GM18511 (cell line): Measurements from ENCODE around the gene MID2.
"Not testable (repeated sequence)": the region's sequence is repeated elsewhere in the genome, so short reads cannot be mapped to it uniquely, and the experiment has no call there.

Source experiments
- ATAC-seq: cut with Tn5 transposase; IDR thresholded peaks from one replicate; pipeline ENCODE4 v1.9.1; 2021; ENCODE audit warnings: mild to moderate bottlenecking, moderate library complexity; ENCODE audit not compliant: unreplicated experiment

MID2 gene

DNA sequence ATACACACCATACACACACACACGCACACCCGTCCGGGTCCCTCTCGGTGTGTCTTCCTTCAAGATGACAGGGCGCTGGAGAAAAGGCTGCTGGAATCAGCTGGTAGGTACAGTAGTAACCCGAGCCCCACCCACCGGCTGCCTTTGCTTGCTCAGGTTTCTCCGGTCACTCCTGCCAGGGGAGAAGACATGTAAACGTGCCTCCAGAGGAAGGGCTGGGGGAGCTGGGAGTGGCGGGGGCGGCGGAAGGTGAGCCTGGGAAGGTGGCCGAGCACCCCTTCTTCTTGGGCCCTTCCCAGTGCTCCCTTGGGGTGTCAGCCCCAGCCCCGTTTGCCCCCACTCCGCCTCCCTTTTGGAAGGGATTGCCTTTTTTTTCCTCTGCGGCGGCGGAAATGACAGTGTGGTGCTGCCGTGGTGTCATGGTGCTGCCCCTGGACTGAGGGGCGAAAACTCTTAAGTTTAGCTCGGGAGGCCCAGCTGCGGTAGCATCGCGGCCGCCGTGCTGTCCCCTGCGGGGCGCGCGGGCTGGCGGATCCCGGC lies at the start of gene MID2:
TSS of gene MID2 (plus strand) at position 169 of the 540 bp plus-strand sequence. CDS start 561 bp downstream, outside the sequence.
- peak; percentile 59 for ATAC-seq

GRCh38 chrX:107776649-107777535 lies 48.8 kb upstream of the MID2 start:
- peak; percentile 78 for ATAC-seq

GRCh38 chrX:107777536-107777832 lies 48.2 kb upstream of the MID2 start, which contains the start of gene NCBP2L:
NCBP2L (plus strand) TSS chrX:107777733; CDS start chrX:107794221, 16,488 bp downstream.
- no peak for ATAC-seq

DNA sequence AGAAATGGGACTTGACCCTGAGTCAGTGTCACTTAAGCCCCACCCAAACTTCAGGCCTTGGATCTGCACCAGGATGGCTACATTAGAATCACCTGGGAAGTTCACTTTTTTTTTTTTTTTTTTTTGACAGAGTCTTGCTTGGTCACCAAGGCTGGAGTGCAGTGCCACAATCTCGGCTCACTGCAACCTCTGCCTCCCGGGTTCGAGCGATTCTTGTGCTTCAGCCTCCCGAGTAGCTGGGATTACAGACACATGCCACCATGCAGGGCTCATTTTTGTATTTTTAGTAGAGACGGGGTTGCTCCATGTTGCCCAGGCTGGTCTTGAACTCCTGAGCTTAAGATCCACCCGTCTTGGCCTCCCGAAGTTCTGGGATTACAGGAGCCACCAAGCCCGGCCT lies 45.1 kb upstream of the MID2 start:
- ATAC-seq, result no peak

GRCh38 chrX:107787827-107788226 lies 37.8 kb upstream of the MID2 start:
- no peak for ATAC-seq

DNA sequence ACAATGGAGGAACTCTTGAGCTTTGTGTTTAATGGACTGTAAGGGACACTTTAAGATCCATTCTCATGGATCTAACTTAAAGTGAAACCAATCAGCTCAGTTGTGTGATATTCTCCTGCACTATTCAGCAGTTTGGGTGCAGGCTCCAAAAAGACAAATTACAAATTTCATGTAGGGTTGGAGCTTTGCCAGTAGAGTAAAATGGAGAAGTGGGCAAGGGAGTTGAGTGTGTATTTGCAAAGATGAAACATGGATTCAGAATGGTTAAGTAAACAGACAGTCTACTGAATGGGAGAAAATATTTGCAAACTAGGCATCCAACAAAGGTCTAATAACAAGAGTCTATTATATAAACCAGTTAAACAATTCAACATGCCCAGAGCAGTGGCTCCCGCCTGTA lies 21.2 kb upstream of the MID2 start:
- no peak for ATAC-seq

- no peak for ATAC-seq
Observed at GRCh38 chrX:107805179-107805578, 20.5 kb upstream of the MID2 start.

- ATAC-seq, result not testable (repeated sequence)
Observed at GRCh38 chrX:107810053-107810452, 15.6 kb upstream of the MID2 start.

- no peak for ATAC-seq
Observed at GRCh38 chrX:107818900-107819521, 6.7 kb upstream of the MID2 start.

DNA sequence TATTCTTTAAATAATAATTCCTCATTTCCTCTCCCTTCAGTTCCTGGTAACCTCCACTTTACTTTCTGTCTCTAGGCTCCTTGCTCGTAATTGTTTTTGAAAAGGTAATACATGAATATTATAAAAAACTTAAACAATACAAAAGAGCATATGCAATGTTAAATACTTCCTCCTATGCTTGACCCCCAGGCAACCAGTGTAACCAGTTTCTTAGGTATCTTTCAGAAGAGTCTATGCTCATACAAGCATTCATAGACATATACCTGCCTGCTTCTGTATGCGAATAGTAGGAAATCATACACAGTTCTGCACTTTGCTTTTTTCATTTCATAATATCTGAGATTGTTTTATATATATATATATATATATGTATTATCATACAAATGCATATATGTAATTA lies 2.6 kb upstream of the MID2 start:
- ATAC-seq, result no peak

GRCh38 chrX:107823456-107823855 lies 2.2 kb upstream of the MID2 start:
- ATAC-seq, result no peak

DNA sequence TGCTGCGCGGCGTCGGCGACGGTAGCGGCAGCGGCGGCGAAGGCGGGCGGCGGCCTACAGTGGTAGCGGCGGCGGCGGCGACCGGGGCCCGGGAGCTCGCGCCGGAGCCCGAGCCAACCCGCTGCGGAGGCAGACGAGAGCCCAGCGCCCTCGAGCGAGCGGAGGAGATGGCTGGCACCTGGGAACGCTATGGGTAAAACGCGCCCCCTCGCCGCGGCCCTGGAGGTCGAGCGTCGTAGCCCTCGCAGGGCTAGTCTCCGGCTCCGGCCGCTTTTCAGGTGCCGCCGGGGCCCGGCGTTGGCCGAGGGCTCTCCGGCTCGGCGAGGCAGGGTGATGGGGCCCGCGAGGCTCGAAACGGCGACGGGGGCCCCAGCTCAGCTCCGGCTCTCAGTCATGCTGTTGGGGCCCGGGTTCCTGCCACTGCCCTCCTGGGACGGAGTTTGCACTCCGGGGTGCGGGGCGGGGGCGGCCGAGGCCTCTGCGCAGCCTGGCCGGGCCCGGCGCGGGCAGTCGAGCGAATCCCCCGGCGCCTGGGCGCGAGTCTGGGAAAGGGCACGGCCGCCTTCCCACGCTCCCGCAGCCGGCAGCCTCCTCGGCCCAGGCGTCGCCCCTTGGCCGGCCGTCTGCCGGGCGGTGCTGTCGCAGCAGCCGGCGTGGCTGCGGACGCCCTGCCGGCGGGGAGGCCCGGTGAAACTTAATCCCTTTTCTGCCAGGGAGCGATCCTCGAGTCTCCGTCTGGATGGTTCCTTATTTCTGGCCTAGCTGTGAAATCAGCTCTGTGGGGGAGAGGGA lies 768 bp downstream of the MID2 start:
- peak; percentile 57 for ATAC-seq

DNA sequence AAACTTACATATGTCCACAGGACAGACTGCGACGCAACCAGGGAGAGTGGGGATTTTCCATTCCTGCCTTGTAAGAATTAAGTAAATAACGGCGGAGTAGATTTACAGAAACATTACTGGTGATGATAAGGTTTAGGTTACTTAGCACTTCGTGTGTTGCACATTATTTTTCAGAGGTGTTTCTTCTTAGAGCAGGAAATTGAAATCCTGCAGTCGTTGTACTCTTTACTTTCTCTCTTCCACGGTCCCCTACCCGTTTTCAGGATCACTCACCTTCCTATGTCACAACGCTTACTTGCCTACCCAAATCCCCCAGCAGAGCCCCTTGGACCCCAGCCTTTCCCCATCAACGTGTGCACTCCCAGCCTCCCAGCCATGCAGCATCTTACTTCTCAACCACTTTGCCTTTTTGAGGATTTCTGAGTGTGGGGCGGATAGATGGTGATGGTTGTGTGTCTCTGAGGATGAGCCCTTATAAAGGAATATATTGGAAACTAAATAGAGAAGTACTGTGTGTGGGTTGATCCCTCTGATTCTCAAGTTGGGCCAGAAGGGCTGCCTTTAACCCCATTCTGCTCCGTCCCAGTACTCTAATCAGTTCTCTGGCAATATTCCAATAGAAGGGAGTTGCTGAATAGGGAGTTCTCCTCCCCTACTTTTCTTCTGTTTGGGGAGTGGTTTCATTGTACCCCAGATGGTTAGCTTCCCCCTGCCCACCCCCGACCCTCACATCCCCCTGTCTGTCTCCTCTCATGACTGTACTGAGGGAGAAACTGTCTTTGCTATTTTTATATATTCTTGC lies 1.6 kb downstream of the MID2 start:
- ATAC-seq, result no peak

DNA sequence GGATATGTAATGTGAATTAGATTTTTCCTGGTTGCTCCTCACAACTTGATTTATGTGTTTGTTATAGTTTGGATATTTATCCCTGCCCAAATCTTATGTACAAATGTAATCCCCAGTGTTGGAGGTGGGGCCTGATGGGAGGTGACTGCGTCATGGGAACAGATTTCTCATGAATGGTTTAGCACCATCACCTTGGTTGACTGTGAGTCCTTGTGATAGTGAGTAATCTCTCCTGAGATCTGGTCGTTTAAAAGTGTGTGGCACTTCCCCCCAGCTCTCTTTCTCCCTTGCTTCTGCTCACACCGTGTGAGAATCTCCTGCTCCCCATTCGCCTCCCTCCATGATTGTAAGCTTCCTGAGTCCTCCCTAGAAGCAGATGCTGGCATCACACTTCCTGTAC lies 2.2 kb downstream of the MID2 start:
- ATAC-seq, result no peak

- no peak for ATAC-seq
Observed at GRCh38 chrX:107829878-107830277, 4.2 kb downstream of the MID2 start.

DNA sequence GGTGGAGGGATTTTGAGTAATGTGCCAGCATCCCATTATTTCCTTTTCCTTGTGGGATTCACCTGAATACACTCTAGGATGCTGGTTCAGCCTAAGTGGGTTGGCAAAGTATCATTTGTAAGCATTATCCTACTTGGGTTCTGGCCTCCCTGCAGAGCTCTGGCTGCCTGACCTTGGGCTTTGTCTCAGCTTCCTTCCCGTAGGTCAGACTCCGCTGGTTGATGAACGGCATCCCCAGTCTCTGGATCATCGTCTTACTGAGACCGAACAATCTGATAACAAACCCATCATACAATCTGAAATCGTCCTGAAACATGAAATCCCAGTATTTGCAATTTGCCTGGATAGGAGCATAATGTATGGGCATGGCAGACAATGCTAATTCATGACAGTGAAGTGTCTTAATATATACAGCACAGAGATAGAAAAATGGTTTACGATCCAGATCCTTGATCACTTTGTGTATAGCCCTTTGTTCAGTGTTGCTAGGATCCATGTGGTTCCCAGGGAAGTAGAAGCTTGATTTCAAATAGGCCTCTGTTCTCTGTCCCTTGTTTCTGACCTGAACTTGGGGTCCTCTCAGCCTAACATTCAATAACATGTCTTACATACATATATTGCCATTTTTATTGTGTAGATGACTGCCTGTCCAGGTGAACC lies 5.5 kb downstream of the MID2 start:
- no peak for ATAC-seq

DNA sequence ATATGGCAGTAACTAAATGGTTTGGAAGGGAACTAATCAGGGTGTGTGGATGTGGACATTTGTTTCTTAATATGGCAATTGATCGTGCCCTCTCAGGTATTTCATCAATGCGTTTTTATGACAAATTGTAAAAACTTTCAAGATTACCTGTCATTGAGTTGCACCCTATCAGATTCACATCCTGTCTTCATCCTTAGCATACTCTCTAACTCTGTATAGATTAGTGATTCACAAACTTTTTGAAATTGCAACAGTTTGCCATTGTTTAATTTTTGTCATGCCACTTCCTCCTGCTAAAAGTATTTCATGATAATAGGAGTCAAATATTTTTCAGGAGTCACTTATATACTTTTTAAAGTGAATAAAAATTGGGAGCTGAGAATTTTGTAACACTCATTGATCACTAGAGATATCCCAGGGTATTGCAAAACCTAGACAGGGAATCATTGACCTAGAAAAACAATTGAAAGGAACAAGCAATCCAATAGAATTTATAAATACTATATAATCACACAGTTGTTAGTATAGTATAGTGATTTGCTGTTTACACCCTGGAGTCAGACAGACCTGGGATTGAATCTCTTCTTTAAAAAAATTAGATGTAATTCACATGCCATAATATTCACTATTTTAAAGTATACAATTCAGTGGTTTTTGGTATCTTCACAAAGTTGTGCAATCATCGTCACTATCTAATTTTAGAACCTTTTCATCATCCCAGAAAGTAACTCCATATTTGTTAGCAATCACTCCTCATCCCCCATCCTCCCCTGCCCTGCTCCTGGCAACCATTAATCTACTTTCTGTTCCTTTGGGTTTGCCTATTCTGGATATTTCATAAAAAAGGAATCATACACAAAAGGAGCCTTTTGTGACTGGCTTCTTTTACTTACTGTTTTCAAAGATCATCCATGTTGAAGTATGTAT lies 8.9 kb downstream of the MID2 start:
- no peak for ATAC-seq

- no peak for ATAC-seq
Observed at GRCh38 chrX:107836958-107837357, 11.3 kb downstream of the MID2 start.

GRCh38 chrX:107840971-107841370 lies 15.3 kb downstream of the MID2 start:
- ATAC-seq, result no peak
